HG03571 (cell line): ENCODE measurements around the gene METRN.
"Not testable (repeated sequence)": the region's sequence is repeated elsewhere in the genome, so short reads cannot be mapped to it uniquely, and the experiment has no call there.

Source experiments
- ATAC-seq: cut with Tn5 transposase; IDR thresholded peaks from one replicate; pipeline ENCODE4 v1.9.1; 2021; ENCODE audit not compliant: unreplicated experiment

The METRN gene

GRCh38 chr16:691242-691641 lies 23.7 kb upstream of the METRN start:
- not testable (repeated sequence) for ATAC-seq

GRCh38 chr16:692356-693108 lies 22.4 kb upstream of the METRN start:
- no peak for ATAC-seq

- ATAC-seq: no peak
Observed at GRCh38 chr16:693364-693763, 21.6 kb upstream of the METRN start.

- no peak for ATAC-seq
Observed at GRCh38 chr16:693766-694165, 21.2 kb upstream of the METRN start.

GRCh38 chr16:694187-694862 lies 20.6 kb upstream of the METRN start:
- no peak for ATAC-seq

- ATAC-seq: no peak
Observed at GRCh38 chr16:694863-695354, 20.0 kb upstream of the METRN start.

- ATAC-seq: no peak
Observed at GRCh38 chr16:695355-696089, 19.4 kb upstream of the METRN start.

- no peak for ATAC-seq
Observed at GRCh38 chr16:698911-699671, 15.8 kb upstream of the METRN start.

- ATAC-seq: no peak
Observed at GRCh38 chr16:700684-701584, 14.0 kb upstream of the METRN start.

- no peak for ATAC-seq
Observed at GRCh38 chr16:702341-702740, 12.6 kb upstream of the METRN start.

- no peak for ATAC-seq
Observed at GRCh38 chr16:703406-703805, 11.5 kb upstream of the METRN start.

- no peak for ATAC-seq
Observed at GRCh38 chr16:704047-704446, 10.9 kb upstream of the METRN start.

- ATAC-seq: no peak
Observed at GRCh38 chr16:704552-705380, 10.2 kb upstream of the METRN start.

GRCh38 chr16:705431-706188 lies 9.3 kb upstream of the METRN start, which contains the start of gene FBXL16:
Gene FBXL16, minus strand, starts transcription at chr16:705801. Its CDS starts 8,396 bp downstream, at chr16:697405.
- ATAC-seq: no peak

- ATAC-seq: no peak
Observed at GRCh38 chr16:706189-707061, 8.5 kb upstream of the METRN start.

- no peak for ATAC-seq
Observed at GRCh38 chr16:707062-707538, 7.8 kb upstream of the METRN start.

- no peak for ATAC-seq
Observed at GRCh38 chr16:708019-708418, 6.9 kb upstream of the METRN start.
